ENCODE measurements around the gene MRRF.

- TF ChIP-seq EZH2phosphoT487 (IDR thresholded peaks at IDR 0.05; ENCODE audit: insufficient read depth, low read depth) (no peak), EZH2 (IDR thresholded peaks at IDR 0.05; ENCODE audit: insufficient read depth, poor library complexity, severe bottlenecking) (no peak)
Measured at GRCh38 chr9:122228568-122229484, 35.9 kb upstream of the MRRF start, which contains the start of gene LHX6.
